Fibroblast of skin of left biceps (primary cell): ENCODE measurements around the gene CLTB.

Source experiments
- DNase-seq, 2 experiments: peaks; one replicate each; pipeline ENCODE4 v3.0.0-alpha.2; 2013; ENCODE audit warnings: low read depth in 2 of 2

CLTB gene

GRCh38 chr5:176401281-176402205 is 14.8 kb downstream of the CLTB start:
- no peak for DNase-seq

- no peak for DNase-seq
Observed at GRCh38 chr5:176400382-176401156, 15.8 kb downstream of the CLTB start.

GRCh38 chr5:176397736-176398420 is 18.5 kb downstream of the CLTB start:
- no peak for DNase-seq

GRCh38 chr5:176396330-176396729 is 20.0 kb downstream of the CLTB start:
- DNase-seq, result no peak

- DNase-seq, result no peak
Observed at GRCh38 chr5:176394881-176395675, 21.3 kb downstream of the CLTB start.

GRCh38 chr5:176394096-176394495 is 22.2 kb downstream of the CLTB start:
- DNase-seq, result no peak

- DNase-seq, result no peak
Observed at GRCh38 chr5:176392526-176392925, 23.8 kb downstream of the CLTB start.

GRCh38 chr5:176391999-176392398 is 24.3 kb downstream of the CLTB start:
- no peak for DNase-seq

GRCh38 chr5:176391479-176391878 is 24.9 kb downstream of the CLTB start:
- DNase-seq, result no peak

GRCh38 chr5:176389135-176390123 is 26.9 kb downstream of the CLTB start:
- DNase-seq, result no peak

- DNase-seq, result peak; percentile 96
Observed at GRCh38 chr5:176388444-176389134, 27.8 kb downstream of the CLTB start, which contains the start of the genes HIGD2A and NOP16. TSS of gene HIGD2A (plus strand) at chr5:176388751. CDS start at chr5:176388820, 69 bp downstream. TSS of gene NOP16 (minus strand) at chr5:176388598. CDS start at chr5:176388539, 59 bp downstream.

- DNase-seq, result no peak
Observed at GRCh38 chr5:176388003-176388443, 28.3 kb downstream of the CLTB start.

GRCh38 chr5:176387384-176387925 is 28.9 kb downstream of the CLTB start:
- DNase-seq, result no peak

GRCh38 chr5:176386491-176386890 is 29.8 kb downstream of the CLTB start:
- DNase-seq, result no peak

- DNase-seq, result no peak
Observed at GRCh38 chr5:176384991-176385390, 31.3 kb downstream of the CLTB start.

GRCh38 chr5:176384366-176384930 is 31.9 kb downstream of the CLTB start:
- DNase-seq, result no peak

GRCh38 chr5:176383961-176384360 is 32.4 kb downstream of the CLTB start:
- no peak for DNase-seq

- DNase-seq, result no peak
Observed at GRCh38 chr5:176383248-176383905, 33.0 kb downstream of the CLTB start.
